Activated CD8-positive, alpha-beta T cell treated with anti-CD3 and anti-CD28 coated beads for 36 hours (primary cell): Measurements from ENCODE around the gene KLRC4. TPM values are rescaled to one million over a fixed set of nuclear protein-coding genes. Genes with fewer than 3 reads are reported as not detected.
"Not testable (repeated sequence)": the region's sequence is repeated elsewhere in the genome, so short reads cannot be mapped to it uniquely, and the experiment has no call there.

Source experiments
- ATAC-seq: fragments of 200-7000 bp; cut with Tn5 transposase; one replicate; pipeline ENCODE4 v1.10.0; 2021; ENCODE audit warnings: mild to moderate bottlenecking, moderate library complexity
- CTCF ChIA-PET: fragments of 350-600 bp; sonication (Branson Sonifier 250); formaldehyde crosslinking; loops from one replicate; lab custom pipeline; 2021; ENCODE audit warnings: antibody characterized with exemption; lab: Charles Lee
- POLR2A ChIA-PET: fragments of 350-600 bp; sonication (Branson Sonifier 250); formaldehyde crosslinking; loops from one replicate; lab custom pipeline; 2021; ENCODE audit warnings: antibody characterized with exemption; lab: Charles Lee
- DNase-seq: peaks from one replicate; pipeline ENCODE4 v3.0.0-alpha.2; 2020
- H3K27ac Mint-ChIP-seq: one replicate; pipeline ENCODE4 v1.8.0; 2021; ENCODE audit warnings: mild to moderate bottlenecking, mixed read lengths
- H3K27me3 Mint-ChIP-seq: one replicate; pipeline ENCODE4 v1.8.0; 2021; ENCODE audit warnings: mixed read lengths
- H3K36me3 Mint-ChIP-seq: one replicate; pipeline ENCODE4 v1.8.0; 2021; ENCODE audit warnings: low read depth, mixed read lengths
- H3K4me1 Mint-ChIP-seq: one replicate; pipeline ENCODE4 v1.8.0; 2021; ENCODE audit warnings: low read depth, mixed read lengths
- H3K4me3 Mint-ChIP-seq: one replicate; pipeline ENCODE4 v1.8.0; 2021; ENCODE audit warnings: mild to moderate bottlenecking, moderate library complexity, mixed read lengths
- H3K9me3 Mint-ChIP-seq: one replicate; pipeline ENCODE4 v1.8.0; 2021; ENCODE audit warnings: mixed read lengths
- intact Hi-C: fragments of 100-400 bp; cut with micrococcal nuclease; formaldehyde crosslinking; loops from one replicate; pipeline ENCODE4 v1.10.0; 2022
- total RNA-seq, 2 experiments: library from RNA; stranded (reverse); gene quantifications; one replicate each; pipeline ENCODE4 v1.2.3, GENCODE V29; 2021
- TF ChIP-seq, protein P1 (sequence below): fragments of 200-600 bp; IDR thresholded peaks from one replicate; pipeline ENCODE4 v1.8.0; 2022; ENCODE audit warnings: antibody characterized with exemption, mild to moderate bottlenecking

Gene KLRC4
- total RNA-seq, 2 experiments from 2014 or later, result 2.9 to 3.7 TPM

- DNase-seq (no peak), ATAC-seq (no peak)
- H3K27ac Mint-ChIP-seq, result peak overlapping the region; percentile 92
- TF ChIP-seq, protein P1, sequence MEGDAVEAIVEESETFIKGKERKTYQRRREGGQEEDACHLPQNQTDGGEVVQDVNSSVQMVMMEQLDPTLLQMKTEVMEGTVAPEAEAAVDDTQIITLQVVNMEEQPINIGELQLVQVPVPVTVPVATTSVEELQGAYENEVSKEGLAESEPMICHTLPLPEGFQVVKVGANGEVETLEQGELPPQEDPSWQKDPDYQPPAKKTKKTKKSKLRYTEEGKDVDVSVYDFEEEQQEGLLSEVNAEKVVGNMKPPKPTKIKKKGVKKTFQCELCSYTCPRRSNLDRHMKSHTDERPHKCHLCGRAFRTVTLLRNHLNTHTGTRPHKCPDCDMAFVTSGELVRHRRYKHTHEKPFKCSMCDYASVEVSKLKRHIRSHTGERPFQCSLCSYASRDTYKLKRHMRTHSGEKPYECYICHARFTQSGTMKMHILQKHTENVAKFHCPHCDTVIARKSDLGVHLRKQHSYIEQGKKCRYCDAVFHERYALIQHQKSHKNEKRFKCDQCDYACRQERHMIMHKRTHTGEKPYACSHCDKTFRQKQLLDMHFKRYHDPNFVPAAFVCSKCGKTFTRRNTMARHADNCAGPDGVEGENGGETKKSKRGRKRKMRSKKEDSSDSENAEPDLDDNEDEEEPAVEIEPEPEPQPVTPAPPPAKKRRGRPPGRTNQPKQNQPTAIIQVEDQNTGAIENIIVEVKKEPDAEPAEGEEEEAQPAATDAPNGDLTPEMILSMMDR, result no peak
- ChIA-PET POLR2A (interaction anchor here (1.1 to 6.3 kb wide), 4 partner anchors 170 to 624 kb away, joined by 3 to 139 read pairs (median 38); partner anchors contain the start of genes CD69 and GABARAPL1), CTCF (interaction anchor here (0.6 to 2.7 kb wide), 2 partner anchors 18 to 60 kb away, joined by 3 to 13 read pairs; no protein-coding TSS in a partner anchor)
- peak overlapping the region; percentile 90 for H3K4me3 Mint-ChIP-seq
- peaks cover 49% of the 10 kb centered on the region for H3K4me1 Mint-ChIP-seq
- intact Hi-C loops, result loop anchor here (10.0 kb wide), 1 partner anchor 709 kb away; no protein-coding TSS in a partner anchor
- H3K9me3 Mint-ChIP-seq, result peaks cover 6% of the 10 kb centered on the region
- H3K27me3 Mint-ChIP-seq, result no peaks in the 10 kb centered on the region
- peaks cover 90% of the 10 kb centered on the region for H3K36me3 Mint-ChIP-seq
These were observed 25.4 kb downstream of the KLRC4 start for GRCh38 chr12:10384191-10384590.

GRCh38 chr12:10381928-10382628, 27.5 kb downstream of the KLRC4 start:
- Mint-ChIP-seq H3K9me3 (peaks cover 6% of the 10 kb centered on the region), H3K36me3 (peaks cover 87% of the 10 kb centered on the region), H3K27me3 (no peaks in the 10 kb centered on the region), H3K4me3 (peak overlapping the region; percentile 90), H3K27ac (peak overlapping the region; percentile 92), H3K4me1 (peaks cover 63% of the 10 kb centered on the region)
- no peak for DNase-seq
- CTCF ChIA-PET, result interaction anchor here (1.1 to 1.9 kb wide), 2 partner anchors 16 to 179 kb away, joined by 4 to 5 read pairs; no protein-coding TSS in a partner anchor
- POLR2A ChIA-PET, result interaction anchor here (0.9 to 1.9 kb wide), 6 partner anchors 13 to 625 kb away, joined by 3 to 10 read pairs (median 3); no protein-coding TSS in a partner anchor
- TF ChIP-seq, protein P1, result no peak
- peak; percentile 13 for ATAC-seq
- intact Hi-C loops, result loop anchor here (10.0 kb wide), 1 partner anchor 707 kb away; no protein-coding TSS in a partner anchor

GRCh38 chr12:10378737-10379136, 30.8 kb downstream of the KLRC4 start:
- peak overlapping the region; percentile 80 for H3K27ac Mint-ChIP-seq
- POLR2A ChIA-PET, H3K9me3 Mint-ChIP-seq, H3K27me3 Mint-ChIP-seq, intact Hi-C loops, CTCF ChIA-PET: not testable (repeated sequence)
- peak overlapping the region; percentile 27 for H3K4me3 Mint-ChIP-seq
- DNase-seq, result peak; percentile 79
- peaks cover 80% of the 10 kb centered on the region for H3K36me3 Mint-ChIP-seq
- H3K4me1 Mint-ChIP-seq, result peaks cover 65% of the 10 kb centered on the region
- peak; percentile 69 for ATAC-seq

DNA sequence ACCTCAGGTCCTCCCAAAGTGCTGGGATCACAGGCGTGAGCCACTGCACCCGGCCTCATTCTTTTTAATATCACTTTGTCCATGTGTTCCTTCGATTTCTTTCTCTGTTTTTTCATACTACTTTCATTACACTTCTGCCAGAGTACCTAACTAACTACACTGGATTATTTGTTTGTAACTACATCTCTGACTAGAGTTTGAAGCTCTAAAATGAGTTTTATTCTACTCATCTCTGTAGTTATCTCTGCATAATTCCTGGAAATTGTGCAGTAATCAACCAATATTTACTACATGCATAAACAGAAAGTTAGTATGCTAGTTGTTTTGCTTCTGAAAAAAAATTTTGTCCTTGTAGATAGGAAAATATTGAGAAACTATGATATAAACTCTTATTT, 34.9 kb downstream of the KLRC4 start:
- Mint-ChIP-seq H3K27ac (peak overlapping the region; percentile 92), H3K9me3 (peaks cover 2% of the 10 kb centered on the region), H3K36me3 (peaks cover 83% of the 10 kb centered on the region), H3K4me3 (peak overlapping the region; percentile 60), H3K4me1 (peaks cover 79% of the 10 kb centered on the region), H3K27me3 (no peaks in the 10 kb centered on the region)
- no peak for ATAC-seq
- intact Hi-C loops, result no loop called here
- no peak for DNase-seq
- TF ChIP-seq, protein P1, result no peak
- POLR2A ChIA-PET, result interaction anchor here (0.8 to 1.6 kb wide), 4 partner anchors 9 to 31 kb away, joined by 4 to 6 read pairs (median 4); no protein-coding TSS in a partner anchor
- CTCF ChIA-PET, result interaction anchor here (1.5 to 1.7 kb wide), 2 partner anchors 8 to 139 kb away, joined by 6 to 7 read pairs; no protein-coding TSS in a partner anchor

- POLR2A ChIA-PET, result no interaction called here
- TF ChIP-seq, protein P1, result no peak
- Mint-ChIP-seq H3K36me3 (peaks cover 84% of the 10 kb centered on the region), H3K27me3 (no peaks in the 10 kb centered on the region), H3K4me1 (peaks cover 82% of the 10 kb centered on the region), H3K27ac (peak overlapping the region; percentile 96), H3K9me3 (peaks cover 2% of the 10 kb centered on the region), H3K4me3 (peak overlapping the region; percentile 3)
- peak; percentile 40 for DNase-seq
- intact Hi-C loops, result no loop called here
- CTCF ChIA-PET, result no interaction called here
- ATAC-seq, result peak; percentile 53
These were observed 37.0 kb downstream of the KLRC4 start for GRCh38 chr12:10372559-10372958.

DNA sequence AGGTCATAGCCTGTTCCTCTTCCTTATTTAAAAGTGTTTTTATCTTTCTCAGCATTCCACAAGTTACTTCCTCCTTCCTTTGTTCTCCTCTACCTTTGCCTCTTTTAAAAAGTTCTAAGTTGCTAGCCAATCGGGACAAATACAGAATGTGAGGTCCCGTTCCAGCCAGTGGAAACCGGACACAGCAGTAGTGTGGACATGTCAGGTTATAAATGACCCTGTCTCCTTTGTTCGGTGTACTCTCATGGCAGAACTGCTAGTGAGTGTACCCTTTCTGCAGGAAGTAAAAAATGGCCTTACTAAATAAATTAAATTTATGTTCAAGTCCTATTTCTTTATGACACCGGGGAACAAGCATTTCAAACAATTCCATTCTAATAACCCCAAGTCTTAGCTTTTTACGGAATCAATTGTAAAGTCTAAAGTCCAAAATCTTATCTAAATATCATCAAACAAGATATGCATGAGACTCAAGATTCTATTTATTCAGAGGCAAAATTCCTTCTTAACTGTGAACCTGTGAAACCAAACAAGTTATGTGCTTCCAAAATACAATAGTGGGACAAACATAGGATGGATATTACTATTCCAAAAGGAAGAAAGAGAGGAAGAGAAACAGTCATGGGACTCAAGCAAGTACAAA, 37.5 kb downstream of the KLRC4 start:
- Mint-ChIP-seq H3K4me3 (peak overlapping the region; percentile 30), H3K36me3 (peaks cover 84% of the 10 kb centered on the region), H3K27ac (peak overlapping the region; percentile 96), H3K4me1 (peaks cover 82% of the 10 kb centered on the region)
- CTCF ChIA-PET, result interaction anchor here (1.4 kb wide), 2 partner anchors 39 to 41 kb away, joined by 3 read pairs; no protein-coding TSS in a partner anchor
- intact Hi-C loops, H3K9me3 Mint-ChIP-seq, POLR2A ChIA-PET, H3K27me3 Mint-ChIP-seq, ATAC-seq, DNase-seq: not testable (repeated sequence)
